C4-2B (cell line): ENCODE measurements around the gene NAA40.

Experiments
- H3K27ac ChIP-seq: fragments of 450-650 bp; 2 replicates; pipeline ENCODE4 v1.5.1; 2017
- ZFX ChIP-seq: fragments of 450-650 bp; IDR thresholded peaks from 2 replicates; pipeline ENCODE4 v1.6.1; 2017
- TF ChIP-seq, protein P1 (sequence below): fragments of 450-650 bp; conservative IDR thresholded peaks from 2 replicates; pipeline ENCODE4 v1.5.1; 2017; ENCODE audit warnings: mild to moderate bottlenecking

Gene NAA40

DNA sequence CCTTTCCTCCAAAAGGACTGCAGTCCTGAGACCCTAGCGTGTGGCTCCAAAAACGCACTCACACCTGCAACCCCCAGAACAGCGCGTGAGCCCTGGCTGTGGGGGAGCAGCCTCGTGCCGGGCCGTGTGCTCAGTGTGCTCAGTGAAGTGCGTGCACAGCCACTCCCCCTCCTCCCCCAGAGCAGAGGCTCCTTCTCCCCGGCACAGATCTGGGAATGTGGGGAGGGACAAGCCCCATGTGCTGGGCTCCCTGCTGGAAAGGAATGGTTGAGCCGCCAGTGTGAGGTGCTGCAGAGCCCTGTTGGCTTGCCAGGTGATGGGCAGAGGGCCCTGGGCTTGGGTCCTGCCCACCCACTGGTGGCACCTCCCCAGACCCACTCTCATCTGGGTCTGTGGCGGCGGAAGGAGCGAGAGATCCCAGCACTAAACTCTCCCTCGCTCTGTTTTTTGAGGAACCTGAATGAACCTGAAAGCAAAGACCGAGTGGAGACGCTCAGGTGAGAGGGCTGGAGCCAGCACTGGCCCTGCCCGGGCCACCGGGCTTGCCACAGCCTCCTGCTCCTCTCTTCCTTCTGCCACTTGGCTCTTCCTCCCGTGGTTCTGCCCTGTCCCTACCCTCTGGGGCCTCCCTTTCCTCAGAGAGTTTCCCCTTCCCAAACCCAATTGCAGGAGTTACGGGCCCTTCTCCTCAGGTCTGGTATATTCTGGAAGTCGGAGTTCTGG is 30.8 kb upstream of the NAA40 start:
- TF ChIP-seq, protein P1, sequence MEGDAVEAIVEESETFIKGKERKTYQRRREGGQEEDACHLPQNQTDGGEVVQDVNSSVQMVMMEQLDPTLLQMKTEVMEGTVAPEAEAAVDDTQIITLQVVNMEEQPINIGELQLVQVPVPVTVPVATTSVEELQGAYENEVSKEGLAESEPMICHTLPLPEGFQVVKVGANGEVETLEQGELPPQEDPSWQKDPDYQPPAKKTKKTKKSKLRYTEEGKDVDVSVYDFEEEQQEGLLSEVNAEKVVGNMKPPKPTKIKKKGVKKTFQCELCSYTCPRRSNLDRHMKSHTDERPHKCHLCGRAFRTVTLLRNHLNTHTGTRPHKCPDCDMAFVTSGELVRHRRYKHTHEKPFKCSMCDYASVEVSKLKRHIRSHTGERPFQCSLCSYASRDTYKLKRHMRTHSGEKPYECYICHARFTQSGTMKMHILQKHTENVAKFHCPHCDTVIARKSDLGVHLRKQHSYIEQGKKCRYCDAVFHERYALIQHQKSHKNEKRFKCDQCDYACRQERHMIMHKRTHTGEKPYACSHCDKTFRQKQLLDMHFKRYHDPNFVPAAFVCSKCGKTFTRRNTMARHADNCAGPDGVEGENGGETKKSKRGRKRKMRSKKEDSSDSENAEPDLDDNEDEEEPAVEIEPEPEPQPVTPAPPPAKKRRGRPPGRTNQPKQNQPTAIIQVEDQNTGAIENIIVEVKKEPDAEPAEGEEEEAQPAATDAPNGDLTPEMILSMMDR: no peak
- TF ChIP-seq ZFX: no peak
- no peak overlapping the region for H3K27ac ChIP-seq

DNA sequence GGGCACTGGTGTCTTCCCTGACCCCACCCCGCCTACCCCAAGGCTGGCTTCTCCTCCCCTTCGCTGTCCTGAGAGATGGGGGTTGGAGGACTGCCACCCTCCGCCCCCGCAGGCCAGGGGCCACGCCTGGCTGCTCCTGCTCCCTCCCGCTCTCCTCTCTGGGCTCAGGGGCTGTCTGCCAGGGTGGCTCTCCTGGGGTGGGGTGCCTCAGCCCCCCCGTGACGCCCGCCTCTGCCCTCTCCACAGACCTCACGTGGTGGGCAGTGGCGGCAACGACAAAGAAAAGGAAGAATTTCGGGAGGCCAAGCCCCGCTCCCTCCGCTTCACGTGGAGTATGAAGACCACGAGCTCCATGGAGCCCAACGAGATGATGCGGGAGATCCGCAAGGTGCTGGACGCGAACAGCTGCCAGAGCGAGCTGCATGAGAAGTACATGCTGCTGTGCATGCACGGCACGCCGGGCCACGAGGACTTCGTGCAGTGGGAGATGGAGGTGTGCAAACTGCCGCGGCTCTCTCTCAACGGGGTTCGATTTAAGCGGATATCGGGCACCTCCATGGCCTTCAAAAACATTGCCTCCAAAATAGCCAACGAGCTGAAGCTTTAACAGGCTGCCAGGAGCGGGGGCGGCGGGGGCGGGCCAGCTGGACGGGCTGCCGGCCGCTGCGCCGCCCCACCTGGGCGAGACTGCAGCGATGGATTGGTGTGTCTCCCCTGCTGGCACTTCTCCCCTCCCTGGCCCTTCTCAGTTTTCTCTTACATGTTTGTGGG is 30.0 kb upstream of the NAA40 start:
- no peak for TF ChIP-seq ZFX
- TF ChIP-seq, protein P1: no peak
- H3K27ac ChIP-seq: no peak overlapping the region

DNA sequence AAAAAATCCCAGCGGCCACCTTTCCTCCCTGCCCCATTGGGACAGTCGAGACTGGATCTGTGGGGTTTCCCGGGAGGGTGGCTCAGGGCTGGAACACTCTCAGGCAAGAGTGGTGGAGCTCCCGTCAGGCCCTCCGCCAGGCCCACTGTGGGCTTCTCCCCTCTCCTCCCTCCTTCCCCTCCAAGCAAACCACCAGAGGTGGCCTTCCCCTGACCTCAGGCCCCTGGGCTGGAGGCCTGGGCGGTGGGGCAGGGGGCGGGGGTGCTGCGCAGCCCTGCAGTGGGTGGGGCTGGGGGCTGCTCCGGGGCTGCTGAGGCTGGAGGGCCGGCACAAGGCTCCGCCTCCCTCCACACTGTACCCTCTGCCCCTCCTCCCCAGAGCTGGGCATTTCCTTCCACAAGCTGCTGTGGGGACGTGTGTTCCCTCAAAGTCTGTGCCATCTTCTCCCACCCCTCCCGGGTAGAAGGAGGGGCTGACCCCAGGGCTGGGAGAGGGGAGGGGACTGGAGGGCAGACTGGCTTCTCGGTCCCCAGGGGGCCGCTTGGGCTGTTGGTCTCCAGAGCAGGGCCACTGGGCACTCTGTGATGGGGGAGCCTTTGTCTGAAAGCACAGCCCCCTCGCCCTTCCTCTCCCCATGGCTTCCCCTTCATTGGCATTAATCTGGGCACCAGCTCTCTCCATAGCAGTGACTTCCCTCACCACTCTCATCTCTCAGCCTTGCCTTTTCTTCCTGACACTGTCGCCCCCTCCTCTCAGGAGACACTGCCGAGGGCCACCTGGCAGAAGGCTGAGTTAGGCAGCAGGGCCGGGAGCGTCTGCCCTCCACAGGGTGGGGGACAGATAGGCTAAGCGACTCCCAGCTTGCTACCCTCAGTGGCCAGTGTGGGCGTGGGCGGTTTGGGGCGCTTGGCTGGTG is 29.0 kb upstream of the NAA40 start:
- TF ChIP-seq ZFX: no peak
- TF ChIP-seq, protein P1: no peak
- no peak overlapping the region for H3K27ac ChIP-seq

DNA sequence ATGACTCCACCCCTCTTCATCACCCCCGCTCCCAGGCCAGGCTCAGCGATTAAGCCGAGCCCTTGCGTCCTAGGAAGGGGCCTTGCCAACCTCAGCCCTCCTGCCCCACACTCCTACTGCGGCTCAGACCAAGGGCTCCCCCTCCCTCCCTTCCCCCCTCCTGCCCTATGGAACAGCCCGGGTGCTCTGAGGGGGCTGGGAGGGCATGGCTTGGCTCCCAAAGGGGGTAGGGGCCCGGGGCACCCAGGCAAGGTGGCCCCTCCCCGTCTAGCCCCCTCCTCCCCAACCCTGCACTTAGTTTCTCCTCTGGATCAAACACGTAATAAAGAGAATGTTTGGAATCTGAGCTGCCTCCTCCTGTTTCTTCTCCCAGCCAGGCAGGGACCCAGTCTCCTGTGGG is 28.1 kb upstream of the NAA40 start:
- H3K27ac ChIP-seq: no peak overlapping the region
- no peak for TF ChIP-seq ZFX

DNA sequence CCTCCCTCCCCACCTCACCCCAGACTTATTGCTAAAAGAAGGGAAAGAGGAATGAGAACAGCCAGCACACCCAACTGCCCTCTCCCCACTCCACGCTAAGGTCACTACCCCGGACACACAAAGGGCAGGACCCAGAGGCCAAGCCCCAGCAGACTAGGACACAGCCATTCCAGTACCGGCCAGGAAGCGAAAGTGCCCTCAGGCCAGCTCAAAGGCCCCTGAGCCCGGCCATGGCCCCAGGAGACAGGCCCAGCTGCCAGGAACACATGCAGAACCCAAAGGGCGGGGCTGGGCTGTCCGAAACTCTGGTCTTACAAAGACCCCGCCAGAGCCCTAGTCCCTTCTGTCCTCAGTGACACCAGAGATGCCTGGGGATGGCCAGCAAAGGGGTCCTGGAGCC is 27.4 kb upstream of the NAA40 start:
- TF ChIP-seq, protein P1: no peak
- no peak for TF ChIP-seq ZFX
- no peak overlapping the region for H3K27ac ChIP-seq

DNA sequence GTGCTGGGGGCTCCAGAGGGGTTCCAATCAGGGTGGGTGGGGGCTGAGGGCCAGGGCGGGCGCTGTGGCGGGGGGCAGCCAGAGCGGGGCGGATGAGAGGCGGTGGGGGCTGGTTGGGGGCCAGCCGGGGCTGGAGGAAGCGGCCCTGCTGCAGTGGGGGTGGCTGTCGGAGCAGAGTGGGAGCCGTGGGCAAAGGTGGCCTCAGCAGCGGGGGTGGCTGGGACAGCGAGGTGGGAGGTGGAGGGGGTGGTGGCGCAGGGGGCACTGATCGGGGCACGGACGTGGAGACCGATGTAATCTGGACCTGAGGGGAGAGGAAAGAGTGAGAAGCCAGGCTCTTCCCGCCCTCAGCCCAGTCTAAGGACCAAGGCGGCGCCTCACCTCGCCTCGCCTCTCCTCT is 26.9 kb upstream of the NAA40 start:
- no peak for TF ChIP-seq ZFX
- TF ChIP-seq, protein P1: no peak
- no peak overlapping the region for H3K27ac ChIP-seq

DNA sequence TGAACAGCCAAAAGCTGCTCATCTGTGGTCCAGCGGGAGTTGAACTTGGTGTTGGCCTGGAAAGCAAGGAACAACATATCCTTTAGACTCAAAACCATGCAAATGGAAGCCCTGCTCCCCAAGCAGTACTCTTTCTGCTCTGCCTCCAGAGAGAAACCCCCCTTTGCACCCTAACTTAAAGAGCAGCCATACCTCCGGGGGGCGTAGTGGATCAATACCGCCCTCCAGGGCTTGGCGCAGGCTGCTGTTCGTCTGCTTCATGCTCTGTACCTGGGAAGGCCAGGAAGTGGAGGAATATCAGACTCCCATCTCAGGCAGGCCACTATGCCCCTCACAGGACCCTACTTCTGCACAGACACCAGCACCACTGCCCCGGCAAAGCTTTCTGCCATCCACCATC is 26.1 kb upstream of the NAA40 start:
- H3K27ac ChIP-seq: no peak overlapping the region
- TF ChIP-seq, protein P1: no peak
- TF ChIP-seq ZFX: no peak
